Measurements from ENCODE around the gene KRT25. TPM values are rescaled to one million over a fixed set of nuclear protein-coding genes. Genes with fewer than 3 reads are reported as not detected.

The KRT25 gene
- total RNA-seq, 2 experiments from 2014 or later = not detected

DNA sequence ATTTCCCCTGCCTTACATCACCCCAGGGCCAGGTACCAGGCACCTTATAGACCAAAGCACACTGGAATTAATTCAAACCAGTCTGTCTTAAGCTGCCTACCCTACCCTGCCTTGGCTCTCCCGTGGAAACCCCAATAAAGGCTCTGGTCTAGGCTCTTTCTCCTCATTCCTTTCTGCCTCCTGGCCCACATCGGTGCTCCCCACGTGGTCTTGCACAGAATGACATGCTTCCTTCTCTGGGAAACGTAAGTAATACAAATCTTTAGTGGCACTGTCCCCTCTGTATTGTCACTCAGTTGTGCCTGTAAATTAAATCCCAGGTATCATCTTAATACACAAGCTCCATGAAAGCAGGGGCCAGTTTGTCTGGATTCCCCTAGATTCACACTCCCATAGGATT, 16.6 kb downstream of the KRT25 start:
- BruUV-seq (replicated peaks) = no TSS peak
- CTCF ChIA-PET (ENCODE audit: unreplicated experiment) = no interaction called here
- POLR2A ChIA-PET = interaction anchor here (0.6 kb wide), 1 partner anchor 45 kb away, joined by 4 read pairs; no protein-coding TSS in a partner anchor

DNA sequence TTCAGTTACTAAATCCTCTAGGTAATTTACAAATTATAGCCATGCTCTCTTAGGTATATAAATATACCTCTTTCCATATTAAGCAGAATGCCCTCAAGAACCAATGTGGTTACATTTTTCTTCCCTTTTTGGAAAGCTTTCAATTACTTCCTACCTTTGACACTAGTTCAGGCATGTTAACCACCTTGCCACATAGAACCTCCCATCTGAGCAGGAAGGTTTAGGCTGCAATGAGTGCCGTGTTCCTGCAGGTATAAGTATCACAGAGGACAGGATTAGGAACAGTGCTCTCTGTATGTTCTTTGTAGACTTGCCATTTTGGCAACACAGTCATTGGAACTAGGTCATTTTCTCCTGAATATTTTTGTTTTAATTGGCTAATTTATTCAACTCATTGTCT, 20.1 kb downstream of the KRT25 start:
- intact Hi-C loops (cut with micrococcal nuclease; ENCODE audit: unreplicated experiment) = no loop called here

More for the DNA sequence above, 16.6 kb downstream of the KRT25 start:
- intact Hi-C loops (cut with micrococcal nuclease; ENCODE audit: unreplicated experiment) = no loop called here
- TF ChIP-seq, protein P1, sequence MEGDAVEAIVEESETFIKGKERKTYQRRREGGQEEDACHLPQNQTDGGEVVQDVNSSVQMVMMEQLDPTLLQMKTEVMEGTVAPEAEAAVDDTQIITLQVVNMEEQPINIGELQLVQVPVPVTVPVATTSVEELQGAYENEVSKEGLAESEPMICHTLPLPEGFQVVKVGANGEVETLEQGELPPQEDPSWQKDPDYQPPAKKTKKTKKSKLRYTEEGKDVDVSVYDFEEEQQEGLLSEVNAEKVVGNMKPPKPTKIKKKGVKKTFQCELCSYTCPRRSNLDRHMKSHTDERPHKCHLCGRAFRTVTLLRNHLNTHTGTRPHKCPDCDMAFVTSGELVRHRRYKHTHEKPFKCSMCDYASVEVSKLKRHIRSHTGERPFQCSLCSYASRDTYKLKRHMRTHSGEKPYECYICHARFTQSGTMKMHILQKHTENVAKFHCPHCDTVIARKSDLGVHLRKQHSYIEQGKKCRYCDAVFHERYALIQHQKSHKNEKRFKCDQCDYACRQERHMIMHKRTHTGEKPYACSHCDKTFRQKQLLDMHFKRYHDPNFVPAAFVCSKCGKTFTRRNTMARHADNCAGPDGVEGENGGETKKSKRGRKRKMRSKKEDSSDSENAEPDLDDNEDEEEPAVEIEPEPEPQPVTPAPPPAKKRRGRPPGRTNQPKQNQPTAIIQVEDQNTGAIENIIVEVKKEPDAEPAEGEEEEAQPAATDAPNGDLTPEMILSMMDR (conservative IDR thresholded peaks at IDR 0.05; ENCODE audit: low read length) = no peak
- TF ChIP-seq EZH2phosphoT487 (IDR thresholded peaks at IDR 0.05; ENCODE audit: borderline replicate concordance, low read depth, low read length) = no peak
- no peaks in the 10 kb centered on the region for H3K79me2 ChIP-seq (ENCODE audit: insufficient read depth, low read depth, low read length)
- no peak overlapping the region for H2AFZ ChIP-seq (ENCODE audit: low read length)
- H4K20me1 ChIP-seq (ENCODE audit: insufficient read depth, low read length) = no peaks in the 10 kb centered on the region
- no peaks in the 10 kb centered on the region for H3K9me3 ChIP-seq (ENCODE audit: low read length)
- no peak overlapping the region for H3K4me3 ChIP-seq (ENCODE audit: low read depth, low read length, poor library complexity, severe bottlenecking)
- no peak overlapping the region for H3K27ac ChIP-seq (ENCODE audit: low read depth, low read length, poor library complexity, severe bottlenecking)
- H3K4me2 ChIP-seq (ENCODE audit: low read length) = no peak overlapping the region
- DNase-seq (ENCODE audit: low spot score) = no peak
- H3K9me2 ChIP-seq (ENCODE audit: insufficient read depth, low read length) = no peaks in the 10 kb centered on the region
- no peaks in the 10 kb centered on the region for H3K4me1 ChIP-seq (ENCODE audit: insufficient read depth, low read length, poor library complexity, severe bottlenecking)
- H3K36me3 ChIP-seq (ENCODE audit: insufficient read depth, low read length) = no peaks in the 10 kb centered on the region

DNA sequence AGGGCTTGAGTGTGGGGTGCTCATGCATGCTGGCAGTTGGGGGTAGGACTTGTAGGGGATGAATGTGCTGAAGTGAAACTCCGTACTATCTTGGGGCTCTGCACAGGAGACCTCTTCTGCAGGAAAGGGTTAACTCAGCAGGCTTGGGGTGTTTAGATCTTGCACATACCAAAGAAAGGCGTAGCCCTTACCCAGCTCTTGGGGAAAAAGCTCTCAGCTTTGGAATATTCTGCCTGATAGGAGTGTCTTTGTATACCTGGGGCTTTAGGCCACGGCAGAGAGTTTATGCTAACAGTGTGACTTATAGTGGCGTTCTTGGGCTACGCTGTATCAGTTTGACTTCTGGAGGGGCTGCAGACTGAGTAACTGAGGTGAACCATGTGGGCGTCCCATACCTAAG, 21.1 kb downstream of the KRT25 start:
- no peak for TF ChIP-seq EZH2phosphoT487 (IDR thresholded peaks at IDR 0.05; ENCODE audit: borderline replicate concordance, low read depth, low read length)
- TF ChIP-seq, protein P1 (conservative IDR thresholded peaks at IDR 0.05; ENCODE audit: low read length) = no peak
- Histone ChIP-seq H3K79me2 (ENCODE audit: insufficient read depth, low read depth, low read length) (no peaks in the 10 kb centered on the region), H3K27ac (ENCODE audit: low read depth, low read length, poor library complexity, severe bottlenecking) (no peak overlapping the region), H4K20me1 (ENCODE audit: insufficient read depth, low read length) (no peaks in the 10 kb centered on the region), H3K36me3 (ENCODE audit: insufficient read depth, low read length) (no peaks in the 10 kb centered on the region), H3K9me2 (ENCODE audit: insufficient read depth, low read length) (no peaks in the 10 kb centered on the region), H3K9me3 (ENCODE audit: low read length) (no peaks in the 10 kb centered on the region), H3K4me3 (ENCODE audit: low read depth, low read length, poor library complexity, severe bottlenecking) (no peak overlapping the region), H3K4me1 (ENCODE audit: insufficient read depth, low read length, poor library complexity, severe bottlenecking) (no peaks in the 10 kb centered on the region), H3K4me2 (ENCODE audit: low read length) (no peak overlapping the region), H2AFZ (ENCODE audit: low read length) (no peak overlapping the region)
- CTCF ChIA-PET (ENCODE audit: unreplicated experiment) = no interaction called here
- intact Hi-C loops (cut with micrococcal nuclease; ENCODE audit: unreplicated experiment) = no loop called here
- no peak for DNase-seq (ENCODE audit: low spot score)
- POLR2A ChIA-PET = no interaction called here
- no TSS peak for BruUV-seq (replicated peaks)

More for the DNA sequence above, 20.1 kb downstream of the KRT25 start:
- H3K36me3 ChIP-seq (ENCODE audit: insufficient read depth, low read length) = no peaks in the 10 kb centered on the region
- CTCF ChIA-PET (ENCODE audit: unreplicated experiment) = no interaction called here
- no peak overlapping the region for H3K4me2 ChIP-seq (ENCODE audit: low read length)
- H3K27ac ChIP-seq (ENCODE audit: low read depth, low read length, poor library complexity, severe bottlenecking) = no peak overlapping the region
- no peaks in the 10 kb centered on the region for H3K79me2 ChIP-seq (ENCODE audit: insufficient read depth, low read depth, low read length)
- H3K9me2 ChIP-seq (ENCODE audit: insufficient read depth, low read length) = no peaks in the 10 kb centered on the region
- no peaks in the 10 kb centered on the region for H3K9me3 ChIP-seq (ENCODE audit: low read length)
- POLR2A ChIA-PET = no interaction called here
- no peak for DNase-seq (ENCODE audit: low spot score)
- TF ChIP-seq EZH2phosphoT487 (IDR thresholded peaks at IDR 0.05; ENCODE audit: borderline replicate concordance, low read depth, low read length) = no peak
- TF ChIP-seq, protein P1 (conservative IDR thresholded peaks at IDR 0.05; ENCODE audit: low read length) = no peak
- H3K4me3 ChIP-seq (ENCODE audit: low read depth, low read length, poor library complexity, severe bottlenecking) = no peak overlapping the region
- H2AFZ ChIP-seq (ENCODE audit: low read length) = no peak overlapping the region
- BruUV-seq (replicated peaks) = no TSS peak
- H4K20me1 ChIP-seq (ENCODE audit: insufficient read depth, low read length) = no peaks in the 10 kb centered on the region
- no peaks in the 10 kb centered on the region for H3K4me1 ChIP-seq (ENCODE audit: insufficient read depth, low read length, poor library complexity, severe bottlenecking)
